Measurements from ENCODE around the gene VSX2.
A peak's percentile ranks its signal among the peaks of the same experiment; 100 is the strongest.

VSX2 gene

GRCh38 chr14:74302634-74303569 lies 63.7 kb downstream of the VSX2 start, which contains the start of gene ABCD4:
Gene ABCD4 (minus strand): TSS chr14:74302934. CDS start chr14:74302912, 22 bp downstream.
- DNase-seq: peak; percentile 89 to 93

GRCh38 chr14:74308695-74309094 lies 69.4 kb downstream of the VSX2 start:
- no peak for DNase-seq

GRCh38 chr14:74309125-74310022 lies 70.1 kb downstream of the VSX2 start:
- no peak for DNase-seq

- DNase-seq: no peak
These were observed 72.9 kb downstream of the VSX2 start for GRCh38 chr14:74312161-74312560.

Measured in activated CD4-positive, alpha-beta T cell treated with anti-CD3 and anti-CD28 coated beads, Interleukin-2, amount 50 U/mL, for 48 hours (primary cell).